Frontal cortex (tissue), 4 donors: ENCODE measurements around the gene DDX25. TPM values are rescaled to one million over a fixed set of nuclear protein-coding genes. Genes with fewer than 3 reads are reported as not detected.

Experiments used
- DNase-seq, 2 donors: peaks; one replicate each; pipeline ENCODE4 v3.0.0; 2012; ENCODE audit warnings: low spot score in 2 of 2
- FAIRE-seq: peaks from 2 replicates; lab custom pipeline; 2012; peaks lifted over from hg19 to GRCh38; lab: Jason Lieb, UNC
- total RNA-seq: library from RNA; depleted of rRNA; stranded (reverse); fragments of >200 nt; gene quantifications from one replicate; pipeline ENCODE4 v1.2.3, GENCODE V29; 2014
- donor health status: control.
- donor health status: control.
- donor health status: control.

DDX25 gene
- total RNA-seq, 1 donor from 2014 or later: 18.8 TPM

DNA sequence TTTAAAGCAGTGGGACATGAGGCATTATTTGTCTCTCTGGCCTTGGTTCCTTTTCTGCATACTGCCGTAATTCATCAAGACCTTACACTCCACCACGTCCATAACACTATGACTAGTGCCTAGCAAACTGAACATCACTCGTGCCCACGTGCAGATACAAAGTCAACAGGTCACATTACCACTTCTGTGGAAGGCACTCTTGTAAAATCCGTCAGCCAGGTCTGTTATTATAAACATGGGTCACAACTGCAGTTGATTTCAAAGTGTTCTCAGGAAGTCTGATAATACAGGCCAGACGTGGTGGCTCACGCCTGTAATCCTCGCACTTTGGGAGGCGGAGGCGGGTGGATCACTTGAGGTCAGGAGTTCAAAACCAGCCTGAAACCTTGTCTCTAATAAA is 55.6 kb downstream of the DDX25 start:
- DNase-seq (no peak), FAIRE-seq (no peak)

DNA sequence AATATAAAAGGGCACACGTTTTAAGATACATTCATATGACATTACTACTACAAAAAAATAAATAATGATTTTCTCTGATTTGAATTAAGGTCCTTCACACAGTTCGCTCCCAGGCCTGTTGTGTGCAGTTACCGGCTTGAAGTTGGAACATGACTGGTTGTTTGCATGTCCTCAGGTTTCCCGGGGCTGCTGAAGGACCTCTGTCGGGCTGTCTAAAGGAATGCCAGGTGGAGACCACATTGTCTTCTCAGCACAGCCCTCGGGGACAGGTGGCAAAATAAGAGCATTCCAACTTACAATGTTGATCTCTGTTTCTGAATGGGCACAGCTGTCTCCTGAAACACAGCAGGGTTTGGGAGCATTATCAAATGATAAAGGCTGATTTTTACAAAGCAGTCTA is 56.5 kb downstream of the DDX25 start:
- no peak for FAIRE-seq

DNA sequence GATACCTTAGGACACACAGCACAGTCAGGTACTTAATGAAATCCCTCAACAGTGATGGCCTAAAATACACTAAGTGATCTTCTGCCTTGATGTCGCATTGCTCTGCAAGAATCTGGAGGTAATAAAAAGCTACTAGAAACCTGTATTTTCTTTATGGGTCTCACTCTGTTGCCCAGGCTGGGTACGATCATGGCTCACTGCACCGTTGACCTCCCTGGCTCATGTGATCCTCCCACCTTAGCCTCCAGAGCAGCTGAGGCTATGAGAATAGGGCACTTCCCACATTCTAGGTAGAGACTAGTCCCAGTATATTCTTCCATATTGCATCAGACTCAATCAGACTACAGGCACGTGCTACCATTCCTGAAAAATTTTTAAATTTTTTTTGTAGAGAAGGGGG is 63.2 kb downstream of the DDX25 start:
- FAIRE-seq (no peak), DNase-seq (no peak)

More for the DNA sequence above, 56.5 kb downstream of the DDX25 start:
- DNase-seq: no peak

DNA sequence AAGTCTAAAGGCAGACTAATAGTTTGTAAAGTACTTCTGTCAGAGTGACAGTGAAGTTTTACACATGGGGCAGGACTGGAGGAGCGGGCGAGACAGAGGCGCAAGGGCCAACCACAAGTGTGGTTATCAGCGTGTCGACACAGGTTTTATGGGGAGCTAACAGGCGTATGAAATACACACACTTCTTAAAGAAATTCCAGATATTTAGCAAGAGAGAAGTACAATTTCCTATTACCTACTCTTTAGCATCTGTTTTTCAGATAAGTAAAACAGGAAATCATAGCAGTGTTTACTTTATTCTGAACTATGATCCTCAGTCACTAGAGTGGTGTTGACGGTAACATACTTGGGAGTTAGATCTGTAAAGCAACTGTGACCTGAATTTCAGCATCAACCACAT is 64.0 kb downstream of the DDX25 start:
- DNase-seq: no peak
- FAIRE-seq: no peak

DNA sequence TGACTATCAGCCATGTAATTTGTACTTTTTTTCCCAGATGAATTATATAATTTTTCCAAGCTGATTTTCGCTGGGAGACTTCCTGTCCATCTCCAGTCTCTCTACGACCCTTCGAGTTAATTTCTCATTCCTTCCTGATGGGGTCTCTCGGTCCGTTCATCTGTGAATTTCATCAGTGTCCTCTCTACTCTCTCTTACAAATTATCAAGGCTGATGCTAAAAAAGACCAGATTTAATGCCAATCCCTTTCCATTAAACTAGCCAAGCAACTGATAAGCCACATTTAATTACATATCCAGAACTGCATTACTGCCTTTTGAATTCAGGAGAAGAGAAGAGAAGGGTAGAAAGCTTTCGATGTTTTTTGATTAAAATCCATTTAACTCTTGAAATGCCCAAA is 67.3 kb downstream of the DDX25 start:
- DNase-seq (no peak), FAIRE-seq (no peak)

DNA sequence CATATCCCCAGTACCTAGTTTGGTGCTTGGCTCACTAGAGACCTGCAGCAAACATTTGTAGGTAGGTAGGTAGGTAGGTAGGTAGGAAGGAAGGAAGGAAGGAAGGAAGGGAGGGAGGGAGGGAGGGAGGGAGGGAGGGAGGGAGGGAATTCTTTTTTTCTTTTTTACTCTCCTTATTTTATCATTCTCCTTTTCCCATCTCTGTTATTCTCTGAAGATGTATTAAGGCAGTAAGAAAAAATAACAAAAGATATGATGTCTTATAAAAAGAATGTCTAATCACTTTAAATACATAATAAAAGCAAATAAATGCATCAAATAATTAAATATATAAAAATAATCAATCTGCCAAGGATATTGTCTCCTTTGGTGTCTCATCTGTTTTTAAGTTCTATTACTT is 70.0 kb downstream of the DDX25 start:
- FAIRE-seq (no peak), DNase-seq (no peak)

DNA sequence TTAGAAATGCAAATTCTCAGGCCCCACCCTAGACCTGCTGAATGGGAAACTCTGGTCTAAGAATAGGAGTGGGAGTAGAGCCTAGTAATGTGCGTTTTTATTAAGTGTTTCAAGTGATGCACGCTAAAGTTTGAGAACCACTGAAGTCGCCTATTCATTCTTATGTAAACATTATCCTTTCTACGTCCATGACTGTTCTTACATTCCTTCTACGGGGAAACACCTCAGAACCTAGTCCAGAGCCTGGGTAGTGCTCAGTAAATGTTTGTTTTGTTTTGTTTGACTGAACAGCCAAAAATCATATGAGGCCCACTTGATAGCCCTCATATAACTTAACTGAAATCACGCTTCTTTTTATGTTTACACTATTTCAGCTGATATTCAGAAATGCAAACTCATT is 71.3 kb downstream of the DDX25 start:
- FAIRE-seq (no peak), DNase-seq (no peak)

DNA sequence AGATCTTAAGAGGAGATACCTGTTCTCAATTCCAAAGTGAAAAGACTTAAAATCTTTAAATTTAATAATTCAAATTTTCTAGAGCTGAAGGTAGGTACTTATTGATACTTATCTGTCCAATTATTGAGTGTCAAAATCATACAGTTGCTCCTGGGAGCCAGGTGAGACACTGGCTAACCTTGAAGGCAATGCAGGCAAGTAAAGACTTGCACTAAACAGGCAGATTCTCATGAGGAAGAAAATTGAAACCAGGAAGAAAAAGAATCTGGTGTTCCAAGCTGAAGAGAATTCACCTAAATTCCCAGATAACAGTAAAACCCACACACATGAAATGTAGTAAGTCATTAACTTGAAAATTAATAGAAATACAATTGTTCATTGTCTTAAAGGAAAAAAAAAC is 71.8 kb downstream of the DDX25 start:
- DNase-seq (no peak), FAIRE-seq (no peak)

DNA sequence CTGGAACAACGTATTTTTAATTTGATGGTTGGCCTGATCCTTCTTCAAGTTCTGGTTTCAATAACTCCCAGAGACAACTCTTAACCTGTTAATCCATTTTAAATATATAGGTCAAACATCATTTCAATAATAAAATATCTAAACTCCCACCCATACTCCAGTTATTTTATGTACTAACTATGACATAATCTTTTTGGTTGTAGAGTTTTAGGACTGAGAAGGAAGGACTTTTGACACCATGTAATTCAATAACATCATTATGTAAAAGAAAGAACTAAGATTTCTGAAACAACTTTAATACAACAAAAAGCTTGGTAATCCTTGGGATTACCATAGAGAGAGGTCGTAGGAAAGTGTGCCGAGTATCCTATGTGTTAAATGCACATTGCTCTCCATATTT is 73.0 kb downstream of the DDX25 start:
- DNase-seq (no peak), FAIRE-seq (no peak)

DNA sequence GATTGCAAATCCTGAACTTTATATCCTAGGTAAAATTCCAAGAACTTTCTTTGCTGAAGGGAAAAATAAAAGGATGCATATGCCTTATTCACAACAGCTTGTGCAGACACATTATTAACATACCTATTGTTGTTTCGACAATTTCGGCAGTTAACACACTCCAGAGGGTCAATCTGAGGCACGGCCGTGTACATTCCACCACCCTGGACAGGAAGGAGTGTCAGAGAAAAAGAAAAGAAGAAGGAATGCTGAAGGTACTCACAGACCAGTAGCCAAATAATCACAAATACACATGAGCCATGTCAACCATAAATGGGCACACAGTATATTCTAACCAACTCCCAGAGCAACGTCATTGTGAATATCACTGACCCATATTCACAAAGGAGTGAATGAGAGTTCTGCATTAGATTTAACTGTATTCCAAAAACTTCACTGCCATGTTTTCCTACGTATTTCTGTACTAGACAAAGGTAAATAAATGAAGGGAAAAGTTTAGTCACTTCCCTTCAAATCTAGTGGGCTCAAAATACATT is 73.9 kb downstream of the DDX25 start:
- DNase-seq (no peak), FAIRE-seq (no peak)

Other genes with a start within 250 kb of the DDX25 start
- gene ACRV1, start 223.7 kb upstream of the DDX25 start, total RNA-seq: 0.82 TPM
- gene PATE1, start 158.2 kb upstream of the DDX25 start, total RNA-seq: not detected
- gene PATE2, start 125.7 kb upstream of the DDX25 start, total RNA-seq: 0.82 TPM
- gene PATE3, start 116.4 kb upstream of the DDX25 start, total RNA-seq: not detected
- gene PATE4, start 71.2 kb upstream of the DDX25 start, total RNA-seq: not detected
- gene HYLS1, start 16.8 kb upstream of the DDX25 start, total RNA-seq: 13.9 TPM
- 14.3 TPM for gene PUS3, start 1.3 kb upstream of the DDX25 start, total RNA-seq
- not detected for gene VSIG10L2, start 41.5 kb downstream of the DDX25 start, total RNA-seq
- gene CDON, start 158.4 kb downstream of the DDX25 start, total RNA-seq: 32.6 TPM